Measurements from ENCODE around the gene SCNN1A.

Gene SCNN1A

DNA sequence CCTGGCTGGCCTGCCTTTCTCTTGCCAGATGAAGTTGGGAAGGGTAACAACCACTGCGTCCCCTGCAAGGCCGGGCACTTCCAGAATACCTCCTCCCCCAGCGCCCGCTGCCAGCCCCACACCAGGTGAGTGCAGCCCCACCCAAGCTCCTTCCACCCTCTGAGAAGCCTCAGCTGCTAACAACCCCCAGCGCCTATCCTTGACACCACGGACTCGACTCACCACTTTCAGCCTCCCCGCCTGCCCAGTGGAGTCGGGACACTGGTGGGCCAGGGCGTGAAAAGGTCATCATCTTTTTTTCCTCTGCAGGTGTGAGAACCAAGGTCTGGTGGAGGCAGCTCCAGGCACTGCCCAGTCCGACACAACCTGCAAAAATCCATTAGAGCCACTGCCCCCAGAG is 10.7 kb upstream of the SCNN1A start:
- TF ChIP-seq, protein P1, sequence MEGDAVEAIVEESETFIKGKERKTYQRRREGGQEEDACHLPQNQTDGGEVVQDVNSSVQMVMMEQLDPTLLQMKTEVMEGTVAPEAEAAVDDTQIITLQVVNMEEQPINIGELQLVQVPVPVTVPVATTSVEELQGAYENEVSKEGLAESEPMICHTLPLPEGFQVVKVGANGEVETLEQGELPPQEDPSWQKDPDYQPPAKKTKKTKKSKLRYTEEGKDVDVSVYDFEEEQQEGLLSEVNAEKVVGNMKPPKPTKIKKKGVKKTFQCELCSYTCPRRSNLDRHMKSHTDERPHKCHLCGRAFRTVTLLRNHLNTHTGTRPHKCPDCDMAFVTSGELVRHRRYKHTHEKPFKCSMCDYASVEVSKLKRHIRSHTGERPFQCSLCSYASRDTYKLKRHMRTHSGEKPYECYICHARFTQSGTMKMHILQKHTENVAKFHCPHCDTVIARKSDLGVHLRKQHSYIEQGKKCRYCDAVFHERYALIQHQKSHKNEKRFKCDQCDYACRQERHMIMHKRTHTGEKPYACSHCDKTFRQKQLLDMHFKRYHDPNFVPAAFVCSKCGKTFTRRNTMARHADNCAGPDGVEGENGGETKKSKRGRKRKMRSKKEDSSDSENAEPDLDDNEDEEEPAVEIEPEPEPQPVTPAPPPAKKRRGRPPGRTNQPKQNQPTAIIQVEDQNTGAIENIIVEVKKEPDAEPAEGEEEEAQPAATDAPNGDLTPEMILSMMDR (IDR thresholded peaks at IDR 0.05; ENCODE audit: control insufficient read depth, extremely low read depth, insufficient read depth), result no peak
- H3K4me3 ChIP-seq (ENCODE audit: low read depth, low read length), result no peak overlapping the region
- no peak for DNase-seq (ENCODE audit: low read depth)

DNA sequence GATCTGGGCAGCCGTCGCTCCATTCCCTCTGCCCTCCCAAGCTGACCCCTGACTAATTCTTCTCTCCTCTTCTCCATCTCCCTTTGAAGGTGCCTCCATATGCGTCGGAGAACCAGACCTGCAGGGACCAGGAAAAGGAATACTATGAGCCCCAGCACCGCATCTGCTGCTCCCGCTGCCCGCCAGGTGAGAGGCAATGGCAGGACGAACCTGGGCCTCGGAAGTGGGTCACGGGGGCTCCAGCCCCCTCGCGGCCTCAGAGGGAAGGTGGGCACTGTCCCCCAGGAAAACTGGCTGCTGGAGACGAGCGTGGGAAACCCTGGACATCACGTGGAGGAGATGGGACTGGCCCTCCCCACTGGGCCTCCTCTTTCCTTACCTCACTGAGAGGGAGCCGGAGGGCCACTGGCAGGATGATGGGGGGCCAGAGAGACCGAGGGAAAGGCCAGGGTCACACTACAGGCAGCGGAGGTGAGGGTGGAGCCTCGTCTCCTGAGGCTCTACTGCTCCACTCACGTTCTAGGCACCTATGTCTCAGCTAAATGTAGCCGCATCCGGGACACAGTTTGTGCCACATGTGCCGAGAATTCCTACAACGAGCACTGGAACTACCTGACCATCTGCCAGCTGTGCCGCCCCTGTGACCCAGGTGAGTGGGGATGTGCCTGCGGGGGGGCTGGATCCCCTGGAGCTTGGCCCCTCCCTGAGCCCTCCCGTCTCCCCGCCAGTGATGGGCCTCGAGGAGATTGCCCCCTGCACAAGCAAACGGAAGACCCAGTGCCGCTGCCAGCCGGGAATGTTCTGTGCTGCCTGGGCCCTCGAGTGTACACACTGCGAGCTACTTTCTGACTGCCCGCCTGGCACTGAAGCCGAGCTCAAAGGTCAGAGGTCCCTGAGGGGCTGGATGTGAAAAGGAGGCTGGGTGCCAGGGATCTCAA is 9.4 kb upstream of the SCNN1A start:
- TF ChIP-seq, protein P1 (IDR thresholded peaks at IDR 0.05; ENCODE audit: control insufficient read depth, extremely low read depth, insufficient read depth), result no peak
- H3K4me3 ChIP-seq (ENCODE audit: low read depth, low read length), result peak overlapping the region; percentile 95
- DNase-seq (ENCODE audit: low read depth), result no peak

DNA sequence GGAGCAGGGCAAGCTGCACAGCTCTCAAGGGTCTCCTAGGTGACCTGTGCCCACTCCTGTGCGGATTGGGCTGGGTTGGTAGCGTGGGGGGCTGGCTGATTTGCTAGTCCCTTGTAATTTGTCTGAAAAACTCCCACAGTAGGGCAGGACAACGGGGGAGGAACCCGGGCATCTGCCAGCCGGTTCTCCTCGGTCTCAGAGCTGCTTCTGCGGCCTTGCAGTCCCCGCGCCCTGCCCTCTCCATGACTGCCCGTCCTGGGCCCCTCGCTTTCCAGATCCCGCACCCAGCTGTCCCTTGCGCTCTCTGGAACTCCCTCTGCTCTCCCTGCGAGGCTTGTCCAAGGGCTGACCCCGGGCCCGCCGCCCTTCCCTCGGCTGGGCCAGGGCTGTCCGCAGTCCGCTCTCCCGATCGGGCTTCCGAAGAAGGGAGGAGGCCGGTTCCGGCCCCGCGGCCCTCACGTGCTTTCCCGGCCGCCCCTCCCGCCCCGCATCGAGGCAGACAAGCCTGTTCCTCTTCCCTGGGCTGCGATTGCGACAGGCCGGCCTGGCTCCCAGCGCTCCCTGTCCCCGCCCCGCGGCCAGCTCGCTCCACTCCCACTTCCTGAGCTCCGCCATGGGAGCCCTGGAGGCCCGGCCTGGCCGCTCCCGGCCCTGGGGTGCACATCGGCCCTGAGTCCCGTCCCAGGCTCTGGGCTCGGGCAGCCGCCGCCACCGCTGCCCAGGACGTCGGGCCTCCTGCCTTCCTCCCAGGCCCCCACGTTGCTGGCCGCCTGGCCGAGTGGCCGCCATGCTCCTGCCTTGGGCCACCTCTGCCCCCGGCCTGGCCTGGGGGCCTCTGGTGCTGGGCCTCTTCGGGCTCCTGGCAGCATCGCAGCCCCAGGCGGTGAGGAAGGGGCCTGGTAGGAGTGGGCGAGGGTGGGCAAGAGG is 8.5 kb upstream of the SCNN1A start, which contains the start of gene LTBR:
Gene LTBR, plus strand, starts transcription at position 591 of the 927 bp plus-strand sequence. Its CDS starts 197 bp downstream, at position 788.
- peak within 1 kb of the TSS; percentile 95 for H3K4me3 ChIP-seq (ENCODE audit: low read depth, low read length)
- peak; percentile 81 for DNase-seq (ENCODE audit: low read depth)
- TF ChIP-seq, protein P1 (IDR thresholded peaks at IDR 0.05; ENCODE audit: control insufficient read depth, extremely low read depth, insufficient read depth), result no peak

DNA sequence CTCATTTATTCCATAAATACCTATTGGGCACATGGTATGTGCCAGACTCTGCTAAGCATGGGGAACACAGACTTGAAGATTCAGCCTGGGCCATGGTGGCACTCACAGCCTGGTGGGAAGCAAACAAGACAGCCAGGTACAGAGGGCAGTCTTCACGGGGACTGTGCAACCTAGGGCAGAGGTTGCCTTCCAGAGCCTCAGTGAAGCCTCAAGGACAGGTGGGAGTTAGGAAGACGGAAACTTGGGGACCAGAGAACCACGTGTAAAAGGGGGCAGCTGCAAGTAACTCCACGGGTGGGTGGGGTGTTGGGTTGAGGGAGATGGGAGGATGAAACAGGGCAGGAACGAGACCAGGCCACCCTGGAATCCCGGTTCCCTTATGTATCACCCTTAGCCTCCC is 7.6 kb upstream of the SCNN1A start:
- DNase-seq (ENCODE audit: low read depth), result no peak
- peak overlapping the region; percentile 95 for H3K4me3 ChIP-seq (ENCODE audit: low read depth, low read length)

DNA sequence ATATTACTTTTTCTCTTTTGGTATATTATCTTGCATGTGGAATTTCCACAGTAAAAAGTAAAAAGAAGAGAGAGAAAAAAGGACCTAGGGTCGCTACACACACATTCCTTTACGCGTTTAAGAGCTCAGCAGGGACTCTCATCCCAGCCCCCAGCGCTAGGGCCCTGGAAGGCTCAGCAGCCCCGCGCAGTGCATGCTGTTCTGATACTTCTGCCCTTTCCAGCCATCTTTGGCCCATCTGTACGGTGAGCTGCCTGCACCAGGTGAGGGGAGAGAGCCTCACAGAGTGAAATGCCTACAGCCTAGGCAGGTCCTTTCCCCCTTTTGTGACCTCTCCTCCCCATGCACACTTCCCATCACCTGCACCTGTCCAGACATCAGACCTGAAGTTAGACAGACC is 7.0 kb upstream of the SCNN1A start:
- H3K4me3 ChIP-seq (ENCODE audit: low read depth, low read length), result no peak overlapping the region
- no peak for DNase-seq (ENCODE audit: low read depth)
- TF ChIP-seq, protein P1 (IDR thresholded peaks at IDR 0.05; ENCODE audit: control insufficient read depth, extremely low read depth, insufficient read depth), result no peak

More for the DNA sequence above, 7.6 kb upstream of the SCNN1A start:
- TF ChIP-seq, protein P1 (IDR thresholded peaks at IDR 0.05; ENCODE audit: control insufficient read depth, extremely low read depth, insufficient read depth), result no peak

DNA sequence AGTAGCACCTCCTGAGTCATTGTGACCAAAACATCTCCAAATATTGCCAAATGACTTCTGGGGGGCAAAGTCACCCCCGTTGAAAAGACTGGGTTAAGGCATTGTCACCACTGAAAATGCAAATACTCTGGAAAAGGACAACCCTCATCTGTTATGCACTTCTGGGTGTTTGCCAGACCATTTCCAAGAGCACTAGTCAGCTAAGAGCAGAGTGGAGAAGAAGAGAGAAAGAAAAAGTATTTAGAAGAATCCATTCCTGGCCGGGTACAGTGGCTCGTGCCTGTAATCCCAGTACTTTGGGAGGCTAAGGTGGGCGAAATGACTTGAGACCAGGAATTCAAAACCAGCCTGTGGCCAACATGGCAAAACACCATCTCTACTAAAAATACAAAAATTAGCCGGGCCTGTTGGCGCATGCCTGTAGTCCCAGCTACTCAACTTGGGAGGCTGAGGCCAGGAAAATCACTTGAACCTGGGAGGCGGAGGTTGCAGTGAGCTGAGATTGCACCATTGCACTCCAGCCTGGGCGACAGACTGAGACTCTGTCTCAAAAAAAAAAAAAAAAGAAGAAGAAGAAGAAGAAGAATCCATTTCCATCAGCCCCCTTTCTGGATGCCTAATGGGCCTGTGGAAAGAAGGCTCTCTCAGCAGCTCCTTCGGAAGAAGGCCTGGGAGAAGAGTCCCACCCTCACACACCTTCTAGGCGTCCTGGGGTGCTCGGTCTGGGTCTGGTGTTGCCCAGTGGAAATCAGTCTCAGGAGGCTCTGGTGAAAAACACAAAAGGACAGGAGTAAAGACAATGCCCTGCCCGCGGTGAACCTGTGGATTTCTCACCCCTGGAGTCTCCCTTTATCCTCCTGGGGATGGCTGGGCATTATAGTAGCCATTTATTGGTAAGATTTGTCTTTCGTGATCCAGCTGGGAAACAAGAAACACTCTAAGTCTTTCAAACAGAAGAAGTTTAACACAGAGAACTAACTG is 5.1 kb upstream of the SCNN1A start:
- DNase-seq (ENCODE audit: low read depth), result no peak
- TF ChIP-seq, protein P1 (IDR thresholded peaks at IDR 0.05; ENCODE audit: control insufficient read depth, extremely low read depth, insufficient read depth), result no peak
- no peak overlapping the region for H3K4me3 ChIP-seq (ENCODE audit: low read depth, low read length)

Measured in LNCaP clone FGC (cell line).